HG02870 (cell line): ENCODE measurements around the gene COL7A1.

ENCODE experiments used
- ATAC-seq: cut with Tn5 transposase; IDR thresholded peaks from one replicate; pipeline ENCODE4 v1.9.1; 2021; ENCODE audit warnings: mild to moderate bottlenecking, moderate library complexity; ENCODE audit not compliant: unreplicated experiment

Gene COL7A1

DNA sequence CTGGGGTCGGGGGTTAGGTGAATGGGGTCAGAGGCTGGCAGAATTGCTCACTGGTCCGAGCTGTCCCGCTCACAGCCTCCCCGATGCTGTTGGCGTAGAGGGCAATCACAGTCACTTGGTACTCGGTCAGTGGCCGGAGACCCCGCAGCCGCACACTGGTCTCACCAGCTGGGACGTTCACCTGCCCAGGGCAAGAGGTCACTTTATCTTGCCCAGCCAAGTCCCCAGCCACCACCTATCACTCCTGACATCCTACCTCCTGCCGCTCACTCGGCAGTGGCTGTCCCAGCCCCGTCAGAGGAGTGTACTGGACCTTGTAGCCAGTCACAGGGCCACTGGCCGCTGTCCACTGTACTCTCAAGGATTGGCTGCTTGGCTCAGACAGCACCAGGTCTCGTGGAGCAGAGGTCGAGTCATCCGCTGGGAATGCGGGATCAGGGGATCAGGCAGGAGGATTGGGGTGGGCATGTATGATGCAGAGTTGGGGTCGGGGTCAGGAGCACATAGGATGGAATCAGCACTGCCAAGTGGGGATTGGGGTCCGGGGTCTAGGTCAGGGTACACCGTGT lies 2.5 kb downstream of the COL7A1 start:
- ATAC-seq, result no peak

DNA sequence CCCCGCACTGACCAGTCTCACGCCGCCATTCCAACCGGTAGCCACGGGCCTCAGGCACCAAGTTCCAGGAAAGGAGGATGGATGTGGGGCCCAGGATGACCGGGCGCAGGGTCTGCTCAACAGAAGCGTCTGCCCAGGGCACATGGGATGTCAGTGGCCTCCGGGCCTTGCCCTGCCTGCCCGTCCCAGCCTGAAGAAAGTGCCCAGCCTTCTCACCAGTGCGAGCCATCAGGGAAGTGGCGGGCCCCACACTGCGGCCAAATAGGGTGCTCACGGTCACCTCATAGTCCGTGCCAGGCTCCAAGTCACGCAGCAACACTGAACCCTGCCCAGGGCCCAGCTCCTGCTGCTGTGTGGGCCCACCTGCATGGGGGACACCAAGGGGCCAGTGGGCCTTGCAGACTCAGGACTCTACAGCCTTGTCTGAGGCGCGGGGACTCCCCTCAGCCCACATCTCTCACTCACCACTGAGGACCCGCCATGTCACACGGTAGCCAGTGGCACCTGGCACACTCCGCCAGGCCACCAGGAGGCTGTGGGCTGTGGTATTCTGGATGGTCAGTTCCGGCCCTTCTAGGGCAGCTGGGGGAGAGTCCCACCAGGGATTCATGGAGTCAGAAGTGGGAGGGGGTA lies 3.1 kb downstream of the COL7A1 start:
- ATAC-seq, result no peak

DNA sequence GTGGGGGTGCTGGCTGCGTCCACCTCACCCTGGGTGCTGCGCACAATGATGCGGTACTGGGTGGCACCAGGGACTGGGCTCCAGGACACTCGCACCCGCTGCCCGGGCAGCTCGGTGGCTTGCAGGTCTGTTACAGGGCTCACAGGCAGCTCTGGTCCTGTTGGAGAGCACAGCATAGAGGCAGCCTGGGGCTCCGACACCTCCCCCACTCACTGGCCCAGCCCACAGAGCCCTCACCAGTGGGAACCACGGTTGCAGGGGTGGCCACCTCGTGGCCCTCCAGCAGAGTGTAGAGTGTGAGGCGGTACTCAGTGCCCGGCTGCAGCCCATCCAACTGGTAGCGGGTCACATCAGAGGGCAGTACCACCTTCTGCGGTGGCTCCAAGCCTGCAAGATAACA lies 3.7 kb downstream of the COL7A1 start:
- no peak for ATAC-seq

DNA sequence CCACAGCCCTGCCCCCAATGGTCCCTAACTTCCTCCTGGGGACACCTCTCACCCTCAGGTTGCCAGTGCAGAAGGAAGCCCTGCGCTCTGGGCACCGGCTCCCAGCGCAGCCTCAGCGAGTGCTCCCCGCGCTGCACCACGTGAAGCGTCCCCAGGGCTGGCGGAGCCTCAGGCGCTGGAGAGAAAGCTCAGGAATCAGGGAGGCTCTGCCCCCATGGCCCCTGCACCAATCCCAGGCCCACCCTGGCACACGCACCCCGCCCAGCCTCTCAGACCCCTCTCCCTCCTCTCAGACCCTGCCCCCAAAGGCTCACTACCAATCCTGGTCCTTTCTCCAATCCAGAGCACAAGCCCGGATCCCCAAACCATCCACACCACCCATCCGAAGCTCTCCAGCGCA lies 6.9 kb downstream of the COL7A1 start:
- no peak for ATAC-seq

DNA sequence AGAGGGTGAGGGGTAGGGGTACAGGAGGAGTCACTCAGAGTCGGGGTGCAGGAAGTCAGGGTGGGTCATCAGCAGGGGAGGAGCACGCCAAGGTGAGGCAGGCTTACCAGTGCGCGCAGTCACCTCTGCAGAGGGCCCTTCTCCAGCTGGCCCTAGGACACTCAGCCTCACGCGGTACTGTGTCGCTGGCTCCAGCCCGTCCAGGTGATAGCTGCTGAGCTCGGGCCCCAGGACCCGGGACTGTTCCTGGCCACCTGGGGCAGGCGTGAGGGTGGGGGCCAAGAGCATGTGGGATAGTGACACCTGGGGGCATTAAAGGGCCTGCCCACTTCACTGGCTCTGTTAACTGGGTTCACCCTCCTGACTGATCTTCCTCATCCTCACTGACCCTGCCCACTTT lies 7.4 kb downstream of the COL7A1 start:
- ATAC-seq, result no peak

DNA sequence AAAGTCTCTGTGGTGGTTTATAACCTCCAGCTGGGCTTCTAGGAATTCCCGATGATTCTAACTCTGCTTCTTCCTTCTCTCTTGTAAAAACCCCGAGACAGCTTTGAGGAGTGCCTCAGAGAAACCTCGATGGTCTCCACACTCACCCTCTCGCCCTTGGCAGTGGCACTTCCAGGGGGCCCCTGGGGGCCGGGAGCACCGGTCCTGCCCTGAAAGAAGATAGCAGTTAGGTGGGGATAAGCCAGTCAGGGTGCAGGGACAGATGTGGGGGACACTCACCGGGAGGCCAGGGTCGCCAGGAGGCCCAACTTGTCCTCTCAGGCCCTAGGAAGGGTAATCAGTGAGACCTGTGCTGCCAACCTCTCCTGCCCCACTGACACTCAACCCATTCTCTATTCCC lies 9.7 kb downstream of the COL7A1 start:
- no peak for ATAC-seq

DNA sequence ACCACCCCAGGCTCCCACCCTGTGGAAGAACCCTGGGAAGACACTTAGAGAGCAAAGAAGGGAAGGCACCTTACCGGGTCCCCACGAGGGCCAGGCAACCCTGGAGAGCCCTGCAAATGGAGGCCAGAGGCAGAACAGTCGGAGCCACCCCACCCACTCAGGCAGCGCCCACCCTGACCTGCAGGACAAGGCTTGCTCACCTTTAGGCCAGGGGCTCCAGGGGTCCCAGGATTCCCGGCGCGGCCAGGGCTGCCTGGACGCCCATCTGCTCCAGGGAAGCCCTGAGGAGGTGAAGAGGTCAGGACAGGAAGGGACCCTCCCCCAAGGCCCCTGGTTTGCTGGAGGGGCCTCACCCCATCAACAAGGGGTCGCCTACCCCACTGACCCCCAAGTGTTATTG lies 10.3 kb downstream of the COL7A1 start:
- no peak for ATAC-seq

DNA sequence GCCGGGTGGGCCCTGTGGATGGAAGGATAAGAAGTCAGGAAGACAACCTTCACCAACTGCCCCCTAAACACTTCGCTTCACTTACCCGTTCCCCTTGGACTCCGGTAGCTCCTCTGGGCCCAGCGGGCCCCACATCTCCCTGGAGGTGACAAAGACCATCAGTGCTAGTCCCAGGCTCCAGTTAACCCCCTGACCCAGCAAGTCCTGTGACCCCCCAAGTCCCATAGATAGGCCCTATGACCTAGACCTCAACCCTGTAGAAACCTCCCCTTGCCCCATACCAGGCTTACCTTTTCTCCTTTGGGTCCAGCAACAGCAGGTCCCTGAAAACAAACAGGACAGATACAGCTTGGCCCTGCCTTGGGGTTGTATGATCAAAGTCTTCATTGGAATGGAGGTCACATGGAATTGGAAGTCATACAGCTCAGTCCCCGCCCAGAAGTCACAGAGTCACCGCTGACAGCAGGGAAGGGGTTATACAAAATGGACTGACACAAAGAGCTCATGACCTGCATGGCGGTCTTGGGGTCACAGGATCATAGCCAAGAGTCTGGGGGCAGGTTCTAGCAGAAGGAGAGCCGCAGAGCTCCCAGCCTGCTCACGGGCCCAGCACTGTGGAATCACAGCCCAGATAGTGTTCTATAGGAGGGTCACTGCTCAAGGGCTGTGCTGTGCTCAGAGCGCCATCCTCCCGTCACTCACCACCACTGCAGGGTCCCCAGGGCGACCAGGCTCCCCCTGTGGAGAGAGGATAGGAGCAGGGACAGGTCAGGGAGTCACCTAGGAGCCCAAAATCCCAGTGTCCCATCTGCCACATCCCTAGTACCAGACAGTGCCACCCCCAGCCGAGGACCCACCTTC lies 13.3 kb downstream of the COL7A1 start:
- no peak for ATAC-seq

DNA sequence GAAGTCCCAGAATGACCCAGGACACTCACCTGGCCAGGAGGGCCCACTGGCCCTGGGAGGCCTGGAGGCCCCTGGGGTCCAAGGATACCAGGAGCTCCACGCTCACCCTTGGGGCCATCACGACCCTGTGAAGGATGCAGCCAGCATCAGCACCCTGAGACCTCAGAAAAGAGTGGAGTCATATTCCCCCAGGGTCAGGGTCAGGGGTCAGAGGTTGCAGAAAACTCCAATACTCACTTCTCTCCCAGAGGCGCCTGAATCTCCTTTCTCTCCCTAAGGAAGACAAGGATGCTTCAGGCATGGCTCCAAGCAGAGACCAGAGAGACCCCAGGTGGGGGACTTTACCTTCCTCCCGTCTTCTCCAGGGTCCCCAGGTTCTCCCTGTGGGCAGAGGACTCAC lies 18.5 kb downstream of the COL7A1 start:
- ATAC-seq, result no peak

DNA sequence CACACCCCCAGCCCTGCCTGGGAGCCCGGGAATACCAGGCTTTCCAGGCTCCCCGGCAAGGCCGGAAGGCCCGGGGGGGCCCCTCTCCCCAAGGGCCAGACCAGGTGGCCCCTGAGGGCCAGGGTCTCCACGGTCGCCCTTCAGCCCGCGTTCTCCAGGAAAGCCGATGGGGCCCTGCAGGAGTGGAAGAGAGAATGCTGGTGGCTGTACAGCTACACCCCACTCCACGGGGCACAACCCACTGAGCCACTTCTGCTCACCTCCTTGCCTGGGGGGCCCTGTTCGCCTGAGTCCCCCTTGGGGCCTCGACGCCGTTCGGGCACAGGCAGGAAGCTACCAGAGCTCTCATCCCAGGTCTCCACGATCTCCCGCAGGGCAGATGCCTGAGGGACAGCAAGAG lies 19.8 kb downstream of the COL7A1 start:
- ATAC-seq, result no peak

DNA sequence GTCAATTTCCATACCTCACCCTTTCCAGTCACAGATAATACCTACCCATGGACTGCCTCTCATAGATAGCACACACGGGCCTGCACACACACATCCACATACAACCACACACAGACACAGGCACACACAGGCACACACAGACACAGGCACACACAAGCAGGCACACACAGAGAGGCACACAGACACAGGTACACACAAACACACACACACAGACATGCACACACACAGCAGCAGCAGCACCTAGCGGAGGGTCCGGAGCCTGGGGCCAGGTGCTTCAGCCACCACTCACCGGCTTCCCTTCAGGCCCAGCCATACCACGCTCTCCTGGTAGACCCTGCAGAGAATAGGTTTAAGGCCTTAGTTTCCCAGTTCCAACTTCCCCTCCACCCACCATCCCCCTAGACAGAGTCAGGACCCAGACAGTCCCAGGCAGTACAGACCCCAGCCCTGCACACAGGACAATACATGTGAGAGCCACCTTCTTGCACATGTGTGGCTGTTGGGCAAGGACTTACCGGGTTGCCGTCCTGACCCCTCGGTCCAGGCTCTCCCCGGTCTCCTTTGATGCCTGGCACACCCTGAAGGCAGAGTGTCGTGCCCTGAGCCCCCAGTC lies 21.1 kb downstream of the COL7A1 start:
- ATAC-seq, result no peak

DNA sequence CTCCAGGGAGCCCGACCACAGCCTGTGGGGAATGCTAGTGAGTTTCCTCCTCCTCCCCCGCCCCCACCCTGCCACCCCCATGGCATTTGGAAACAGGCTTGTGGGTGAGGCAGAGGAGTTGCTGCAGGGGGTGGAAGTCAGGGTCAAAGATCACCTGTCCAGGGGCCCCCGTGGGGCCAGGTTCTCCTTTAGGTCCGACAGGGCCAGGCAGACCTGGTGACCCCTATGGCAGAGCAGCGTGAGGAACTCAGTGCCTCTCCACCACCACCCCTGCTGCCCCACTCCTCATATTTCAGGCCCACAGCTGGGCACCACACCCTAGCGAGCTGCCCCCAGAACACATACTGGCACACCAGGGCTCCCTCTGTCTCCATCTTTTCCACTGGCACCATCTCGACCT lies 22.6 kb downstream of the COL7A1 start:
- no peak for ATAC-seq

DNA sequence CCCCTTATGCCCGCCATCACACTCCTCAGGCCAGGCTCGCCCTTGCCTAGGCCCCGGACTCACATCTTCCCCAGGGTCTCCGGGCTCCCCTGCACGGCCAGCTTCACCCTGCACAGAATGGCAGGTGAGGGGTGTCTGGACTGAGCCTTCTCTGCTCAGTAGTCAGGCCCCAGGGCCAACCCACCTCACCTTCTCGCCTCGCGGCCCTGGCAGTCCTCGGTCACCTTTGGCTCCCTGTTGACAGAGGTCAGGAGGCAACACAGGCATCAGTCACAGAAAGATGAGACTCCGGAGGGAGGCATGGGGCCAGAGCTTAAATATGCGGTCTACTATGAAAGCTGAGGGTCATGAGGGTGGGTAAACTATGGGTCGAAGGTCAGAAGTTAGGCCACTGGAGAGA lies 23.2 kb downstream of the COL7A1 start:
- ATAC-seq, result no peak

DNA sequence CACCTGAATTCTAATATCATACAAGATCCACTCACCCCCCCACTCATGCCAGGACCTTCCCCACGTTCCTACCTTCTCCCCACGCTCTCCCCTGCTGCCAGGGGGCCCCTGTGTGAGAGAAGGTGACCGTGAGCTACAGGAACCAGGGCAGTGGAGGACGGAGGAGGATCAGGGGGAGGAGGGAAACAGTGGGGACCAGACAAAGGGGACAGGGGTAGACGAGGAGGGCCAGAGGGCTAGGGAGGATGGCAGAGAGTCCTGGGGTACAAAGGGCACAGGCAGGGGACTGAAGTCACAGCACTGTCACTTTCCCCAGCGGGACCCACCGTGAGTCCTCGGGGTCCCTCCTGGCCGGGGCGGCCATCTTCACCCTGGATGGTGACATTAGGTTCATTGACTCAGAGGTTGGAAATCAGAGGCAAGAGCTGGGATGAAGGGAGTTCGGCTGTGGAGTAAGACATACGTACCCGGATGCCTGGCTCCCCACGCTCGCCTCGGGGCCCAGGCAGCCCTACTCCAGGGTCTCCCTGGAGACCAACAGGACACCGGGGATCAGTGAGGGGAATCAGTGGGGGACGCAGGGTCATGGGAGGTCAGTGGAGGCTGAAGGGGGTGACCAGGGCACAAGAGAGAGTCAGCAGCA lies 25.2 kb downstream of the COL7A1 start:
- no peak for ATAC-seq

DNA sequence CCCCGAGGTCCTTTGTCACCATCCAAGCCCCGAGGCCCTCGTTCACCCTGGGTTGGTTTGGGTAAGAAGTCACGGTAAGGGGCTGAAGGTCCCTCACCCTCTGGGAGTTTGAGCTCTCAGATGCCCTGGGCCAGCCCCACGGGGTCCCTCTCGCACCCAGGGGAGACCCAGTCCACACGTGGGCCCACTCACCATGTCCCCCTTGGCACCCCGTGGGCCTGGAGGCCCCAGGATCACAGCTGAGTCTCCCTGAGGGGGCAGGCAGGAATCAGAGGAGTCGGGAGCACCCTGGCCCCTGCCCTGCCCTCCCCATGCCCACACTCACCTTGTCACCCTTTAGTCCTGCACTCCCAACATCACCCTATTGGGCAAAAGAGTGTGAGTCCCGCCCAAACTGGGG lies 25.7 kb downstream of the COL7A1 start:
- ATAC-seq, result no peak

DNA sequence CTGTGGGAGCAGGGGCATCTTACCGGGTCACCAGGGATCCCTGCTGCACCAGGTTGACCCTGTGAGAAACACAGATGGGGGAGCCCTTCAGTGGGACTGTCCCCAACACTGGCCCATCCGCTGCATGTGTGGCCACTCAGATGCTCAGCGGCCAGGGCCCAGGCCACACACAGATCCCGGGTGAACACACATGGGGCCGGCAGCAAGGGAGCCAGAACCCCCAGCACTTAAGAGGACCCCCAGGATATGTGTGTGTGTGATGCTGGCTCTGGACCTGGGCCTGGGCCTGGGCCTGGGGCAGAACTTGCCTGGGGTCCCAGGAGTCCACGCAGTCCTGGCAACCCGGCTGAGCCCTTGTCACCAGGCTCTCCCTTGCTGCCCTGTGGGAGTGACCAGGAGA lies 26.7 kb downstream of the COL7A1 start:
- ATAC-seq, result no peak

DNA sequence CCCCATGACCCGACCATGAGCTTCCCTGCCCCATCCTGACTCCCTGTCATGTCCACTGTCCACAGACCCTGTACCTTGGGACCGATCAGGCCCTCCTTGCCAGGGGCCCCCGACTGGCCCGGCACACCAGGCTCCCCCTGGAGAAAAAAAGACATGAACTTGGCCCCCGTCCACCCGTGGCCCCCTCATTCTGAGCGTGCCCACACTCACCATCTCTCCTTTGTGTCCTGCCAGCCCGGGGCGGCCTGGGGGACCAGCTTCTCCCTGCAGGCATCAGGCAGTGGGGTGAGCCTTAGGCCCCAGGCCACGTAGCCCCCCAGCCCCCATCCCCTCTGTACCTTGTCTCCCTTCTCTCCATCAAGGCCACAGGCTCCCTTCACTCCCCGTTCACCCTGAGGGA lies 27.6 kb downstream of the COL7A1 start:
- ATAC-seq, result no peak

DNA sequence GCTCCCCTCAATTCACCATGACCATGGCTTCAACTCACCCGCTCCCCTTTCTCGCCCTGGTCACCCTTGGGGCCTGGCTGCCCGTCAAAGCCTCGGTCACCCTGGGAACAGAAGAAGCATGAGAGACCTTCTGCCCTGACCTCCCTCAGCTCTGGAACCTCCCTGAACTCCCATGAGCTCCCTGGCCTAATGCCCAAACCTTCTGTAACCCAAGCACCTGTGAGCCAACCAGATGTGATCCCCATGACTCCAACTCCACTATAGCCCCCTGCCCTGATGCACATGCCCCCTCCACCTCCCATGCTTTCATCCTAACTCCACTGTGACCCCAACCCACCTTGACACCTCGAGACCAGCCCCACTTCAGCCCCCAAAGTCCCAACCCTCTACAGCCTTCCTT lies 28.0 kb downstream of the COL7A1 start:
- ATAC-seq, result no peak

DNA sequence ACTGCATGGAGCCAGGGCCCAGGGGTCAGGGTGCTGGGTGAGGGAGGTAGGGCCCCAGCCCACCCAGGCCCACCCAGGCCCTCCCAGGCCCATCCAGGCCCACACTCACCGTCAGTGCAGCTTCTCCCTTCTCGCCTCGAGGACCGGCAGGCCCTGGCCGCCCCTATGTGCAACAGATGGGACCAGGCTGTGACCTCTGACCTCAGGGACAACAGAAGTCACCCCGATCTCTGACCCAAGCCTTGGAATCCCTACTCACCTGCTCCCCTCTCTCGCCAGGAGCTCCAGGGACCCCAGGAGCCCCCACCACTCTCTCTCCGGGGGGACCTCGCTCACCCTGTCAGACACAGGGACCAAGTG lies 28.7 kb downstream of the COL7A1 start:
- no peak for ATAC-seq

DNA sequence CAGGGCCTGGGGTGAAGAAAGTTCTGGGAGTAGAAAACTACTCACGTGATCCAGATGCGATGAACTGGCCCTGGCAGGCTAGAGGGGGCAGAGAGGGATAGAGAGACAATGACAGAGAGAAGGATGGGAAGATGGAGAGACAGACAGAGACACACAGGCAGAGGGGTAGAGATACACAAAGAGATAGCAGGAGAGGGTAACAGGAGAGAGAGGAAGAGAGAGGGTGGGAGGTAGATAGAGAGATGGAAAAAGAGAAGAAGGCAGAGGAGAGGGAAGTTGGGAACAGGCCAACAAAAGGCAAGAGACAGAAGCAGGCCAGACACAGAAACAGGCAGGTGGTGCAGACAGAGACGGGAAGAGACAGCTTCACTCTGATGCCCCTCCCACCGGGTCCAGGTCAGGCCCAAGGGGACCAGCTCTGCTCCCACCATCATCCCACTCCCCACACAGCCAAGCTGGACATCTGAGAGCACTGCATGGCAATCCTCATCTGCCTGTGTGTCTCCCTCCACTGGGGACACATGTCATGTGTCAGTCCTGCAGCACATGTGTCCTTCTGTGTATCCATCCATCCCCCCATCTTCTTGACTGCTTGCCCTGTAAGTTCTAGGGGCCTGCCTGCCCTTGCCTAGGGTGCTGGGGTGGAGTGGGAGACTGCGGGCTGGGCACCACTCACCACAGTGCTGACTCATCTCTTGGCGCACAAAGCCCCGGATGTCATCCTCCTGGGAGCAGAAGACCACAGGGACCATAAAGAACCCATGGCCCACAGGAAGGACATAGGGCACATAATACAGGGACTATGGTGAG lies 29.3 kb downstream of the COL7A1 start:
- ATAC-seq, result no peak

DNA sequence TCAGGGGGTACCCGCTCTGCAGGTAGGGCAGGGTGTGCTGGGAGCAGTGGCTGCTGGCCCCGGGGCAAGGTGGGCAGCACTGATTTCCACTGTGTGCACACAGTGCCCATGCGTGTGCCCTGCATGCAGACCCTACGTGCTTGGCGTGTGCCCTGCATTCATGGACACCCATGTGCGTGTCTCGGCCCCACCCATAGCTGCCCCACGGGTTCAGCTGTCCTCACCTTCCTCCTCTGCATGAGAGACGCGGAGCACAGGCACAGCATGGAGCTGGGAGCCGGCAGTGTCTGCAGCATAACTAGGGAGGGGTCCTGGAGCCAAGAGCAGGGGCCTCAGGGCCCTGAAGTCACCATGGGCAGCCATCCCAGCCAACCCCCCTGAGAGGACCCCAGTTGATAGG lies 29.9 kb downstream of the COL7A1 start:
- no peak for ATAC-seq
